ENCODE data around the gene TRIM59.

DNA sequence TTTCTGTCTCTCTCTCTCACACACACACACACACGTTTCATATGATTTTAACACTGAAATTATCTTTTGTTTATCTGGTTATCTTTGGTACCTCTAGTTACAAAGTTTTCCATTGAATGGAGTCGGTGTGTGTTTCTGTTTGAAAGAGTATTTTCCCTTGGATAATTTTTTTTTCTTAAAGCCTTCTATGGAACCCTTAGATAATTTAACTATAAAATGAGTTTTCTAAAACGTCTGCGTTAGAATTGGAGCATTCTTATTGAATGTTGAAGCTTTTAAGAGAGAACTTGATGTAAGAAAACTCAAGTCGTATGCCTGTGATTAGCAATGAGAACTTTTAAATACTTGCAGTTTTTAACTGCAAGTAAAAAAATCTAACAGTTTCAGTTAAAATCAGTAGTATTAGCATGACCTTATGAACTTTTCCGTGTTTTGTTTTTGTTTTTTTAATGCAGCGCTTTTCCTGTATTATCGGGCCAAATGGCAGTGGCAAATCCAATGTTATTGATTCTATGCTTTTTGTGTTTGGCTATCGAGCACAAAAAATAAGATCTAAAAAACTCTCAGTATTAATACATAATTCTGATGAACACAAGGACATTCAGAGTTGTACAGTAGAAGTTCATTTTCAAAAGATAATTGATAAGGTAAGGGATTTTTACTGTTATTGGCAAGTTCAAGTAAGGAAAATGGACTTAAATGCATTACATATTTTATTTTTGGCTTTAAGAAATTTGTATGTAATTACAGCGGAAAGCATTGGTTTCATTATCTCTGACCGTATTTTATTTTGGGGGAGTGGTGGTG, 47.2 kb downstream of the TRIM59 start:
- TF ChIP-seq, protein P1, sequence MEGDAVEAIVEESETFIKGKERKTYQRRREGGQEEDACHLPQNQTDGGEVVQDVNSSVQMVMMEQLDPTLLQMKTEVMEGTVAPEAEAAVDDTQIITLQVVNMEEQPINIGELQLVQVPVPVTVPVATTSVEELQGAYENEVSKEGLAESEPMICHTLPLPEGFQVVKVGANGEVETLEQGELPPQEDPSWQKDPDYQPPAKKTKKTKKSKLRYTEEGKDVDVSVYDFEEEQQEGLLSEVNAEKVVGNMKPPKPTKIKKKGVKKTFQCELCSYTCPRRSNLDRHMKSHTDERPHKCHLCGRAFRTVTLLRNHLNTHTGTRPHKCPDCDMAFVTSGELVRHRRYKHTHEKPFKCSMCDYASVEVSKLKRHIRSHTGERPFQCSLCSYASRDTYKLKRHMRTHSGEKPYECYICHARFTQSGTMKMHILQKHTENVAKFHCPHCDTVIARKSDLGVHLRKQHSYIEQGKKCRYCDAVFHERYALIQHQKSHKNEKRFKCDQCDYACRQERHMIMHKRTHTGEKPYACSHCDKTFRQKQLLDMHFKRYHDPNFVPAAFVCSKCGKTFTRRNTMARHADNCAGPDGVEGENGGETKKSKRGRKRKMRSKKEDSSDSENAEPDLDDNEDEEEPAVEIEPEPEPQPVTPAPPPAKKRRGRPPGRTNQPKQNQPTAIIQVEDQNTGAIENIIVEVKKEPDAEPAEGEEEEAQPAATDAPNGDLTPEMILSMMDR (IDR thresholded peaks at IDR 0.05) = no peak
- TF ChIP-seq POLR2A (IDR thresholded peaks at IDR 0.05) = no peak

Measured in body of pancreas (tissue), 4 donors.